Prostate gland (tissue), 2 donors: ENCODE results near the gene CA5A.
"Not testable (repeated sequence)": the region's sequence is repeated elsewhere in the genome, so short reads cannot be mapped to it uniquely, and the experiment has no call there.

Experiments
- CTCF ChIP-seq, 4 experiments: fragments of 200-600 bp in 2 of 4; fragments of 450-650 bp in 2 of 4; sonication (generic) in 2 of 4; IDR thresholded peaks; 1 replicate in 3 of 4; 2 replicates in 1 of 4; pipeline ENCODE4 v1.5.1; 2016 to 2019; ENCODE audit warnings: antibody characterized with exemption in 4 of 4, mild to moderate bottlenecking in 2 of 4, moderate library complexity in 2 of 4
- POLR2AphosphoS5 ChIP-seq: sonication (generic); formaldehyde crosslinking; IDR thresholded peaks from one replicate; pipeline ENCODE4 v1.6.1; 2017; ENCODE audit warnings: antibody characterized with exemption

- TF ChIP-seq CTCF (IDR thresholded peaks at IDR 0.05), result not testable (repeated sequence)
- peak; percentile 41 for TF ChIP-seq POLR2AphosphoS5
These were observed 25.1 kb downstream of the CA5A start for GRCh38 chr16:87911106-87911763.
